Stomach (tissue), 9 donors: ENCODE results near the gene SPATA19. TPM values are rescaled to one million over a fixed set of nuclear protein-coding genes. Genes with fewer than 3 reads are reported as not detected.

Experiments
- DNase-seq, 2 donors: peaks; one replicate each; pipeline versions ENCODE4 v3.0.0 to v3.0.0-alpha.2; 2013 to 2019
- H3K27ac ChIP-seq, 5 donors: fragments of 200-600 bp in 4 of 5; sonication (generic) in 4 of 5; one replicate each; pipeline ENCODE4 v1.5.1; 2013 to 2019; ENCODE audit warnings: mild to moderate bottlenecking in 1 of 5, moderate library complexity in 1 of 5
- H3K27me3 ChIP-seq, 3 donors: fragments of 200-600 bp; sonication (generic); one replicate each; pipeline ENCODE4 v1.5.1; 2017 to 2019; ENCODE audit warnings: mixed run types in 1 of 3
- H3K36me3 ChIP-seq, 4 donors: fragments of 200-600 bp; sonication (generic); 1 replicate in 3 of 4; 2 replicates in 1 of 4; pipeline ENCODE4 v1.5.1; 2016 to 2019
- H3K4me1 ChIP-seq, 4 donors: fragments of 200-600 bp; sonication (generic); one replicate each; pipeline ENCODE4 v1.5.1; 2016 to 2019
- H3K4me3 ChIP-seq, 4 donors: fragments of 200-600 bp; sonication (generic) in 3 of 4; one replicate each; pipeline ENCODE4 v1.5.1; 2016 to 2019; ENCODE audit warnings: mild to moderate bottlenecking in 1 of 4
- H3K9me3 ChIP-seq, 4 donors: fragments of 200-600 bp; sonication (generic); one replicate each; pipeline ENCODE4 v1.5.1; 2016 to 2019
- EP300 ChIP-seq: sonication (generic); formaldehyde crosslinking; IDR thresholded peaks from one replicate; pipeline ENCODE4 v1.6.1; 2017; ENCODE audit warnings: antibody characterized with exemption
- POLR2A ChIP-seq, 4 donors: fragments of 450-650 bp; IDR thresholded peaks; one replicate each; pipeline ENCODE4 v1.6.1; 2016; ENCODE audit warnings: antibody characterized with exemption in 4 of 4, control low read depth in 2 of 4, mild to moderate bottlenecking in 1 of 4, moderate library complexity in 1 of 4
- POLR2AphosphoS5 ChIP-seq, 3 donors: sonication (generic); formaldehyde crosslinking; IDR thresholded peaks; one replicate each; pipeline ENCODE4 v1.6.1; 2016; ENCODE audit warnings: antibody characterized with exemption in 3 of 3
- WGBS, 5 donors: extraction: QIAGEN DNeasy Blood & Tissue Kit in 3 of 5; methylation state at CpG; one replicate each; pipeline versions ENCODE4 v1.1.5 to v1.1.7; 2013 to 2018; 5-methylcytosine and 5-hydroxymethylcytosine counted together
- intact Hi-C: fragments of 100-400 bp; cut with DNase I; formaldehyde crosslinking; loops from one replicate; pipeline ENCODE4 v1.15.1; 2023; ENCODE audit warnings: low total_unique reads
- polyA plus RNA-seq, 3 donors: library from polyadenylated mRNA; stranded (reverse); fragments of 200-250 nt; gene quantifications; one replicate each; pipeline ENCODE4 v1.2.3, GENCODE V29; 2013
- total RNA-seq, 5 donors: library from RNA; depleted of rRNA; stranded (reverse); fragments of >200 nt; gene quantifications; one replicate each; pipeline versions ENCODE4 v1.1.0 to v1.2.3, GENCODE V29; 2014 to 2016
- TF ChIP-seq, protein P1 (sequence below), 7 experiments: fragments of 450-650 bp in 4 of 7; fragments of 200-600 bp in 3 of 7; sonication (generic) in 3 of 7; IDR thresholded peaks; one replicate each; pipeline ENCODE4 v1.5.1; 2016 to 2019; ENCODE audit warnings: antibody characterized with exemption in 7 of 7, control low read depth in 2 of 7, mild to moderate bottlenecking in 1 of 7
- donor health status: healthy with polysubstance abuse.
- donor health status: Bipolar disorder and iron deficiency.
- donor health status: healthy.

SPATA19 gene
- total and polyA plus RNA-seq, 8 donors, result 0.23 TPM; not detected in 7

DNA sequence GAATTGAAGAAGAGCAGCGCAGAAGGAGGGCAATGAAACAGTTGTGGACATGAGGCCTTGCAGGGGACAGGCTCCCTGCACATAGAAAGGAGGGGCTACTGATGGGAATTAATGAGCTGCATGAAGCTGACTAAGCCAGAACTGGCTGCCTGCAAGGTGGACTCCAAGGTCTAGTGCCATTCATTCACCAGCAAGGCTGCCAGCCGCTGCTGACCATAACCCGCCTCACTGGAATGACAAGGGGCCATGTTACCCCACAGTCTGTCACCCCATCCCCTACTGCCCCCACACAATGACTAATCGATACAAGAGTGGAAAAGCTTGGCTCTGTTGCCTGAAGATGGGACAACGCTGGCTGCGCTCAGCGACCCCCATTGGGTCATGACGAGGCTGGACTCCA, 44.6 kb downstream of the SPATA19 start:
- Histone ChIP-seq H3K27ac (no peak overlapping the region), H3K9me3 (peaks cover 0 to 11% (median 8%) of the 10 kb centered on the region in 4 donors), H3K4me1 (no peaks in the 10 kb centered on the region), H3K36me3 (no peaks in the 10 kb centered on the region), H3K4me3 (no peak overlapping the region), H3K27me3 (peaks cover 0 to 12% (median 0%) of the 10 kb centered on the region in 3 donors)
- intact Hi-C loops, result no loop called here
- 86 to 94% (median 92%) methylated on average over 8 of the region's 8 CpGs for WGBS, 5 donors
- TF ChIP-seq POLR2A (IDR thresholded peaks at IDR 0.05) (no peak), EP300 (no peak), POLR2AphosphoS5 (IDR thresholded peaks at IDR 0.05) (no peak)
- TF ChIP-seq, protein P1, sequence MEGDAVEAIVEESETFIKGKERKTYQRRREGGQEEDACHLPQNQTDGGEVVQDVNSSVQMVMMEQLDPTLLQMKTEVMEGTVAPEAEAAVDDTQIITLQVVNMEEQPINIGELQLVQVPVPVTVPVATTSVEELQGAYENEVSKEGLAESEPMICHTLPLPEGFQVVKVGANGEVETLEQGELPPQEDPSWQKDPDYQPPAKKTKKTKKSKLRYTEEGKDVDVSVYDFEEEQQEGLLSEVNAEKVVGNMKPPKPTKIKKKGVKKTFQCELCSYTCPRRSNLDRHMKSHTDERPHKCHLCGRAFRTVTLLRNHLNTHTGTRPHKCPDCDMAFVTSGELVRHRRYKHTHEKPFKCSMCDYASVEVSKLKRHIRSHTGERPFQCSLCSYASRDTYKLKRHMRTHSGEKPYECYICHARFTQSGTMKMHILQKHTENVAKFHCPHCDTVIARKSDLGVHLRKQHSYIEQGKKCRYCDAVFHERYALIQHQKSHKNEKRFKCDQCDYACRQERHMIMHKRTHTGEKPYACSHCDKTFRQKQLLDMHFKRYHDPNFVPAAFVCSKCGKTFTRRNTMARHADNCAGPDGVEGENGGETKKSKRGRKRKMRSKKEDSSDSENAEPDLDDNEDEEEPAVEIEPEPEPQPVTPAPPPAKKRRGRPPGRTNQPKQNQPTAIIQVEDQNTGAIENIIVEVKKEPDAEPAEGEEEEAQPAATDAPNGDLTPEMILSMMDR (IDR thresholded peaks at IDR 0.05), result no peak
- no peak for DNase-seq

DNA sequence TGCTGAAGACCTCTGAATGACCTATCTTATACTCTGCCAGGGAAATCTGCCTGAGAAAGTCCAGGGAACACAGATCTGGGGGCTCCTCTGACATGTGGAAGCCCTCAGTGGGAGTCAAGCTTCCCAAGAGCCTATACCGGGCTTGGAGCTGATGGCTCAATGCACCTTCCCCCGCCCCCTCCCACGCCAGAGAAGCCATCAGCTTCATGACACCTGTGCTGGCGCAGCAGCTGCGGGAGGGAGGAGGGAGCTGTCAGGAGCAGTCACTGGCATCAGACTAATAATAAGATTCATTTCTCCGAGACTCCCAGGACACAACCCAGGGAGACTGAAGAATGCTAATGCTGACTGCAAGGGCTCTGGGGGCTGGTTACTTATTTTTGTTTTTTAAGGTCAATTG, 47.8 kb downstream of the SPATA19 start:
- Histone ChIP-seq H3K36me3 (no peaks in the 10 kb centered on the region), H3K9me3 (peaks cover 0 to 34% (median 19%) of the 10 kb centered on the region in 4 donors), H3K4me3 (no peak overlapping the region), H3K27me3 (peaks cover 0 to 12% (median 0%) of the 10 kb centered on the region in 3 donors), H3K27ac (no peak overlapping the region), H3K4me1 (no peaks in the 10 kb centered on the region)
- intact Hi-C loops, result no loop called here
- no peak for DNase-seq
- TF ChIP-seq POLR2AphosphoS5 (IDR thresholded peaks at IDR 0.05) (no peak), EP300 (no peak), POLR2A (IDR thresholded peaks at IDR 0.05) (no peak)
- TF ChIP-seq, protein P1 (IDR thresholded peaks at IDR 0.05), result no peak
- WGBS, 5 donors, result 46 to 64% (median 54%) methylated on average over 2 to 6 of the region's 6 CpGs

DNA sequence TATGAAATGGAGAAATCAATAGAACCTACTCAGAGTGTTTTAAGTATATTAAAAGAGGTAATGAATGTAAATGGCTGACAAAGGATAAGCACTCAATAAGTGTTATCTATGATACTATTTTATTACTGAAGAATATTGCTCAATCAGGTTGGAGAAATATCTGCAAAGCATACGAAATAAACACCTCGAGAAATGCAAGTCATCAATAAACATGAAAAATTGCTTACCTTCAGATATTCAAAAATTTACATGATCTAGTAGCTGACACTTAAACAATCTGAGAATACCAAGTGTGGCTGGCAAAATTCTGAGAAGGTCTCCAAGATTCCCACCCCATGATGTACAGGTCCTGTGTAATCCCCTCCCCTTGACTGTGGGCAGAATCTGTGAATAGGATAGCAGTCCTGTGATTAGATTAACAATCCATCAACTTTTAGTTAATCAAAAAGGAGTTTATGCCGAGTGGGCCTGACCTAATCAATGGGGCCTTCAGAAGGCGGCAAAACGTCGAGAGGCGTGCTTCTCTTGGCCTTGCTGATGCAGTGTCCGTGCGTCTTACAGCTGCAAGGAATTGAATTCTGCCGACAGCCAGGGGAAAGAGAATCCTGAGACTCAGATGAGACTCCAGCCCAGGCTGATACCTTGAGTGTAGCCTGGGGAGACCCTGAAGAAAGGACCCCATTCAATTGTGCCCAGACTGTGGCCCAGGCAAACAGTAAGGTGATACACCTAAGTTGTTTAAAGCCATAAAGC, 49.1 kb downstream of the SPATA19 start:
- no peak for DNase-seq
- intact Hi-C loops, result no loop called here
- 87 to 92% (median 91%) methylated on average over 10 of the region's 10 CpGs for WGBS, 5 donors

DNA sequence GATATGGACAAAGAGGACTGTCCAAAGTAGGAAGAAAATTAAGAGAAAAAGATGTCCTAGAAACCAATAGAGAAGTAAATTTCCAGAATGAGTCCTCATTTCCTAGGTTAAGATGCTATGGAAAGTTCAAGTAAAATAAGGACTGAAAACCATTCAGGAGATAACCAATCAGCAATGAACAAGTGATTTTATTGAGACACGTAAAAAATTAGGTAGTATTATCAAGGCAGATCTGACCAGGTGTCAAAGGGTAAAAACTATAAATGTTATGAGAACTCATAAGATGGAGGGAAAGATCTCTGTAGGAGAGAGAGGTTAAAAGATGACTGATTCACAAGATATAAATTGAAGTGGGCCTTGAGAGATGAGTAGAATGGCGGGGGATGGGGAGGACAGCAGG, 50.2 kb downstream of the SPATA19 start:
- no peak overlapping the region for H3K27ac ChIP-seq
- no peaks in the 10 kb centered on the region for H3K36me3 ChIP-seq
- no peaks in the 10 kb centered on the region for H3K4me1 ChIP-seq
- TF ChIP-seq, protein P1 (IDR thresholded peaks at IDR 0.05), result no peak
- TF ChIP-seq POLR2A (IDR thresholded peaks at IDR 0.05), result no peak
- TF ChIP-seq EP300, result no peak
- TF ChIP-seq POLR2AphosphoS5 (IDR thresholded peaks at IDR 0.05), result no peak
- peaks cover 0 to 29% (median 0%) of the 10 kb centered on the region in 3 donors for H3K27me3 ChIP-seq
- WGBS, 5 donors, result 82 to 93% (median 88%) methylated on average over 2 of the region's 2 CpGs
- DNase-seq, result no peak
- intact Hi-C loops, result no loop called here
- peaks cover 0 to 34% (median 19%) of the 10 kb centered on the region in 4 donors for H3K9me3 ChIP-seq
- no peak overlapping the region for H3K4me3 ChIP-seq

More for the DNA sequence above, 49.1 kb downstream of the SPATA19 start:
- H3K36me3 ChIP-seq, result no peaks in the 10 kb centered on the region
- no peak overlapping the region for H3K27ac ChIP-seq
- TF ChIP-seq EP300 (no peak), POLR2AphosphoS5 (IDR thresholded peaks at IDR 0.05) (no peak), POLR2A (IDR thresholded peaks at IDR 0.05) (no peak)
- TF ChIP-seq, protein P1 (IDR thresholded peaks at IDR 0.05), result no peak
- peaks cover 0 to 34% (median 19%) of the 10 kb centered on the region in 4 donors for H3K9me3 ChIP-seq
- H3K4me1 ChIP-seq, result no peaks in the 10 kb centered on the region
- H3K27me3 ChIP-seq, result peaks cover 0 to 18% (median 0%) of the 10 kb centered on the region in 3 donors
- H3K4me3 ChIP-seq, result no peak overlapping the region
